Ovary (tissue), 3 donors: ENCODE measurements around the gene KSR1.
"Not testable (repeated sequence)": the region's sequence is repeated elsewhere in the genome, so short reads cannot be mapped to it uniquely, and the experiment has no call there.

Experiments
- CTCF ChIP-seq, 3 donors: fragments of 450-650 bp in 2 of 3; fragments of 200-600 bp in 1 of 3; IDR thresholded peaks; one replicate each; pipeline versions ENCODE4 v1.5.1 to v1.8.0; 2016 to 2022; ENCODE audit warnings: antibody characterized with exemption in 3 of 3, mild to moderate bottlenecking in 1 of 3
- POLR2A ChIP-seq: fragments of 450-650 bp; IDR thresholded peaks from one replicate; pipeline ENCODE4 v1.6.1; 2017; ENCODE audit warnings: antibody characterized with exemption, mild to moderate bottlenecking, moderate library complexity
- donor health status: DM: no; HTN: no; CAD: no.

- not testable (repeated sequence) for TF ChIP-seq CTCF (IDR thresholded peaks at IDR 0.05); POLR2A
Observed at GRCh38 chr17:27637818-27638217, 181.6 kb downstream of the KSR1 start.
